Measurements from ENCODE around the gene COX6A1.

Gene COX6A1

DNA sequence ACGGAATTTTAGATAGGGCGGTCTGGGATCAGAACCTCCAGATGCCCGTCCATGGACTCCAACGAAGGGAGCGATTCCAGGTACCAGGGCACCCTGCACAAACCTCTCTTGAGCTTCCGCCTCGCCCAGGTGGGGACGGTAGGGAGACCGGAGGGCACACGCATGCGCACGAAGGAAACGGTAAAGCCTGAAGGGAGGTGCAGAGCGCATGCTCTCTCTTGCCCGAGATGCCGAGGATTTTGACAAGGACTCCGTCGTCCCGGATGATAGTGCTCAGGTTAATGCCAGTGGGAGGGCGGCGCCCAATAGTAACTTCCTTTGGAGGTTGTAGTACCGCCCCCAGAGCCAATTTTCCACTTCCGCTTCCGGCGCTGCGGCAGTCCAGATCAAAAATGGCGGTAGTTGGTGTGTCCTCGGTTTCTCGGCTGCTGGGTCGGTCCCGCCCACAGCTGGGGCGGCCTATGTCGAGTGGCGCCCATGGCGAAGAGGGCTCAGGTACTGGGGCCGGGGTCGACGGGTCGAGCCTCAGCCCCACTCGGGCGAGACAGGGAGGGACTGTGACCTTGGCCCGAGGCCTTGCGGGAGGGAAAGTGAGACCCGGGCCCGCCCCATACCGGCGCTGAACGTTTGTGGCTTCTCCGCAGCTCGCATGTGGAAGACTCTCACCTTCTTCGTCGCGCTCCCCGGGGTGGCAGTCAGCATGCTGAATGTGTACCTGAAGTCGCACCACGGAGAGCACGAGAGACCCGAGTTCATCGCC lies at the start of gene COX6A1:
COX6A1 (plus strand) TSS at position 379 of the 760 bp plus-strand sequence; CDS start at position 393, 14 bp downstream.
- TF ChIP-seq, protein P1, sequence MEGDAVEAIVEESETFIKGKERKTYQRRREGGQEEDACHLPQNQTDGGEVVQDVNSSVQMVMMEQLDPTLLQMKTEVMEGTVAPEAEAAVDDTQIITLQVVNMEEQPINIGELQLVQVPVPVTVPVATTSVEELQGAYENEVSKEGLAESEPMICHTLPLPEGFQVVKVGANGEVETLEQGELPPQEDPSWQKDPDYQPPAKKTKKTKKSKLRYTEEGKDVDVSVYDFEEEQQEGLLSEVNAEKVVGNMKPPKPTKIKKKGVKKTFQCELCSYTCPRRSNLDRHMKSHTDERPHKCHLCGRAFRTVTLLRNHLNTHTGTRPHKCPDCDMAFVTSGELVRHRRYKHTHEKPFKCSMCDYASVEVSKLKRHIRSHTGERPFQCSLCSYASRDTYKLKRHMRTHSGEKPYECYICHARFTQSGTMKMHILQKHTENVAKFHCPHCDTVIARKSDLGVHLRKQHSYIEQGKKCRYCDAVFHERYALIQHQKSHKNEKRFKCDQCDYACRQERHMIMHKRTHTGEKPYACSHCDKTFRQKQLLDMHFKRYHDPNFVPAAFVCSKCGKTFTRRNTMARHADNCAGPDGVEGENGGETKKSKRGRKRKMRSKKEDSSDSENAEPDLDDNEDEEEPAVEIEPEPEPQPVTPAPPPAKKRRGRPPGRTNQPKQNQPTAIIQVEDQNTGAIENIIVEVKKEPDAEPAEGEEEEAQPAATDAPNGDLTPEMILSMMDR (conservative IDR thresholded peaks at IDR 0.05) = peak; percentile 44
- peak within 1 kb of the TSS; percentile 88 for H3K27ac ChIP-seq

DNA sequence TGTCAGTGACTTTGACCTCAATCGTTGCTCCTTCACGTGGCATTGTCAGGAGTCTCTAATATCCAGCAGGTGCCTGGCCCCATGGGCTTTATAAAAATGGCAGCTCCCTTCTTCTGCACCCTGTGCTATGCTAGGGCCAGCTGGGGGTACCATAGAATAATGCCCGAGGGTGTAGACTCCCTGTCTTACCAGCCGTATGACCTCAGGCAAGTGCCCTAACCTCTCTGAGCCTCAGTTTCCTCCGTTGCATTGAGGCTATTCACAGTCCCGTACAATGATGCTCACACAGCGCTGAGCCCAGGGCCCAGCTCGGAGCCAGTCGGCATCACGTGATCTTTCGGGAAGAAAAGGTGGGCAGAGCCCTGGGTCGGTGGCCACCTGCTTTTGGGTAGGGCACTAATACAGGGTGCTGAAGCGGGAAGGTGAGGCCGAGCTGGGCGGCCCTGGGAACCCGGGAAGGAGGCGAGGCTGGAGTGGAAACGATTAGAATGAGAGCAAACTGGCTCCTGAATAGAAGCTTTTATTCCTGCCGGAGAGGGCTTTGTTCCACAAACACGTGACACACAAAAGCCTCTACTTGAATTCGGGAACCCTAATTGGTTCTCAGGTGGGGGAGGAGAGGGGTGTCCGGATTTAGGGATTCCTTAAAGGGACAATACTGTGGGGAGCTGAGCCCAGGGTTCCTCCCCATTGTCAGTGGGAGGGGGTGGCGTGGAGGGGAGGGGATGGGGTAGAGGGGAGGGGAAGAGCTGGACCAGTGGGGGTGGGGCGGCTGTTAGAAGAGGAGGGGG lies 49.0 kb upstream of the COX6A1 start:
- H3K27ac ChIP-seq = no peak overlapping the region
- TF ChIP-seq, protein P1 (conservative IDR thresholded peaks at IDR 0.05) = no peak

DNA sequence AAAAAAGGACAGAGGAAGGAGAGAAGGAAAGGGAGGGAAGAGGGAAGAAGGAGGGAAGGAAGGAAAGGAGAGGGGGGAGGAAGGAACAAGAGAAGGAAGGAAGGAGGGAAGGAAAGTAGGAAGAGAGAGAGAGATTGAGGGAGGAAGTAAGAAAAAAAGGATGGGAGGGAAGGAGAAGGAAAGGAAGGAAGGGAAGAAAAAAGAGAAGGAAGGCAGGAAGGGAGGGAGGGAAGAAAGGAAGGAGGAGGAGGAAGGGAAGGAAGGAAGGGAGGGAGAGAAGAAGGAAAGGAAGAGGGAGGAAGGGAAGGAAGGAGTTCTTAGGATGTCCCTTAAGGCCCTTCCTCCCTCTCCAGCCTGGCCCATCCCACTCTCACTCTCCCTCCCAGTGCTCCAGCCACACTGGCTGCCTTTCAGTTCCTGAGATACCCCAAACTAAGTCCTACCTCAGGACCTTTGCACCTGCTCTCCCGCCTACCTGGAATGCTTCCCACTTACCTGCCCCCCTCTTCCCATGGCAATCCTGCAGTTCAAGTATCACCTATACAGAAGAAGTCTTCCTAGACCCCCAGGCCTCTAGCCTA lies 47.3 kb upstream of the COX6A1 start:
- H3K27ac ChIP-seq = no peak overlapping the region
- TF ChIP-seq, protein P1 (conservative IDR thresholded peaks at IDR 0.05) = no peak

DNA sequence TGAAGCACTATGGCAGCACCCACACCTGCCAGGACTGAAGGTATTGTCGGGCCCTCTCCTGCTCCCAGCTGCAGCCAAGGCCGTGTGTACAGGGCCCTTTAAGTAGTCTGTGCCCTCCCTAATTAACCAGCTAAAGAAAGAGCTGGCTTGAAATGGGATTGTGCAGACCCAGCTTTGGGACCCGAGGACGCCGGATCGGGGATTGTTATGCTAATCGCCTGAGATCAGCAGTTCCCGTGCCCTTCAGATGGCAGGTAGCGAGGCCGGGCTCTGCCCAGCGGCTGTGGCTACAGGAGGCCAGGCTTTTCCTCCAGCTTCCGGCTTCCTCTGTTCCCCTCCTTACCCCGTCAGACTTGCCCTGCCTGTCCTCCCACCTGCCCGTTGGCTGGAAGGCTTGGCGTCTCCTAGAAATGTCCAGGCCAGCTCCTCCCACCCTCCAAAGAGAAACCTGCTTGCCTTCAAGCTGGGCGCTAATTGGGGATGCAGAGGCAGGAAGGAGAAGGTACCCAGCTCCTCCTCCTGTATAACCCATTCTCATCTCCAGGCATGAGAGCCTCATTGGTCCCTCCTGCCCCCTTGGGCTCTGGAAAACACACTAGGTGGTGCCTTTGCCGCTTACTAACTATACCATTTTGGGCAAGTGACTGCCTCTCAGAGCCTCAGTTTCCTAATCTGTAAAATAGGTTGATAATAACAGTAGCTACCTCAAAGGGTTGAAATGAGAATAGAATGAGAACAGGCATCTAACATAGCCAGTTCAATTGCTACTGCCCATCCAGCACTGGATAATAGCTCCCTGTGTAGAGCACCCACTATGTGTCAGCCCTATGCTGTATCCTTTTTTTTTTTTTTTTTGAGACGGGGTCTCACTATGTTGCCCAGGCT lies 43.2 kb upstream of the COX6A1 start:
- TF ChIP-seq, protein P1 (conservative IDR thresholded peaks at IDR 0.05) = no peak
- peak overlapping the region; percentile 99 for H3K27ac ChIP-seq

DNA sequence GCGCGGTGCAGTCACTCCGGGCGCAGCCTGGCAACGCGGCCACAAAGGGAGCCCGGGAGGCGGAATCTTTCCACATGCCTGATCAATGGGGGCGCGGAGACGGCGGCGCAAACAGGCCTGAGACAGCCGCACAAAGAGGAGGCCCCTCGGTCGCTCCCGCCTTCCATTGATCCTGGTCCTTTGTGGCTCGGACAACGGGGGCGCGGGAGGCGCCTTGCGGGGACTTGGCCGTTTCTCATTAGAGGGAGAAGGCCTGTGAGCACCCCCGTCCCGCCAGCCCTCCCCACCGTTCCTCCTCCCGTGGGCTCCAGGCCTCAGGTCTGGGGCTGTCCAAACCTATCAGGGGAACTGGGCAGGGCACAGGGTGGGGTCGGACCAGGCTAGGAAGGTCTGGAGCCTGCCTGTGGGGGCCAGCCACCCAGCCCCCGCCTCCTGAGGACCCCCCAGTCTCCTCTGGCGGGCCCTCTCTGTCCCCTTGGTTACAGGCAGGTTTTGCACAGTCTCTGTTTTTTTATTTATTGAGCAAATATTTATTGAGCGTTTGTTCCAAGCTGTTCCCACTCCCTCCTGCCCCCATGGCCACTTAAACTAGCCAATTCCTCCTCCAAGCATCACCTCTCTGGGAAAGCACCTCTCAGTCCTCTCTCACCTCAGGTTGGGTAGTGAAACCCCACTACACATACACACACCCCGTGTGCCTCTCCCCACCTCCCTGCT lies 39.9 kb upstream of the COX6A1 start:
- TF ChIP-seq, protein P1 (conservative IDR thresholded peaks at IDR 0.05) = no peak

DNA sequence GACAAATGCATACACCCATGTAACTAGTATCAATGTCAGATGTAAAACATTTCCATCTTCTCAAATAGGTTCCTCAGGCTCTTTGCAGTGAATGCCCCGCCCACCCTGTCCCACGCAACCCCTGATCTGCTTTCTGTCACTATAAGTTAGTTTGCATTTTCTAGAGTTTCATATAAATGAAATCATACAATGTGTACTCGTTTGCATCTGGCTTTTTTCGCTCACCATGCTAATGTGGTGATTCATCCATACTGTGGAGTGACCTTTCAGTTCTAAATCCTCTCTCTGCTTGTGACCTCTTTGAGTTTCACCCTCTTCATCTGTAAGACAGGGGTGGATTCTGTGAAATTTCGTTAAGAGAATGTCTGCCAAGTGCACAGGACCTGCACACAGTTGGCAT lies 38.4 kb upstream of the COX6A1 start:
- no peak overlapping the region for H3K27ac ChIP-seq
- TF ChIP-seq, protein P1 (conservative IDR thresholded peaks at IDR 0.05) = no peak

More for the DNA sequence above, 39.9 kb upstream of the COX6A1 start:
- H3K27ac ChIP-seq = peak overlapping the region; percentile 39; the same call in 1 of the 2 replicates
